T47D (cell line): ENCODE data around the gene TXNDC11.
"Not testable (repeated sequence)": the region's sequence is repeated elsewhere in the genome, so short reads cannot be mapped to it uniquely, and the experiment has no call there.

ENCODE experiments used
- DNase-seq, 2 experiments: peaks; one replicate each; pipeline versions ENCODE4 v3.0.0 to v3.0.0-alpha.2; 2011 to 2012; ENCODE audit warnings: low read depth in 1 of 2, low spot score in 1 of 2
- JUND ChIP-seq: IDR thresholded peaks from 2 replicates; pipeline ENCODE4 v1.6.1; 2012; ENCODE audit warnings: low read depth
- in situ Hi-C: cut with HindIII; loops from 2 replicates; pipeline ENCODE4 v1.10.0; 2016; ENCODE audit warnings: low sequenced_read_pairs, low pct_unique_long_range_greater_than_20kb

TXNDC11 gene

DNA sequence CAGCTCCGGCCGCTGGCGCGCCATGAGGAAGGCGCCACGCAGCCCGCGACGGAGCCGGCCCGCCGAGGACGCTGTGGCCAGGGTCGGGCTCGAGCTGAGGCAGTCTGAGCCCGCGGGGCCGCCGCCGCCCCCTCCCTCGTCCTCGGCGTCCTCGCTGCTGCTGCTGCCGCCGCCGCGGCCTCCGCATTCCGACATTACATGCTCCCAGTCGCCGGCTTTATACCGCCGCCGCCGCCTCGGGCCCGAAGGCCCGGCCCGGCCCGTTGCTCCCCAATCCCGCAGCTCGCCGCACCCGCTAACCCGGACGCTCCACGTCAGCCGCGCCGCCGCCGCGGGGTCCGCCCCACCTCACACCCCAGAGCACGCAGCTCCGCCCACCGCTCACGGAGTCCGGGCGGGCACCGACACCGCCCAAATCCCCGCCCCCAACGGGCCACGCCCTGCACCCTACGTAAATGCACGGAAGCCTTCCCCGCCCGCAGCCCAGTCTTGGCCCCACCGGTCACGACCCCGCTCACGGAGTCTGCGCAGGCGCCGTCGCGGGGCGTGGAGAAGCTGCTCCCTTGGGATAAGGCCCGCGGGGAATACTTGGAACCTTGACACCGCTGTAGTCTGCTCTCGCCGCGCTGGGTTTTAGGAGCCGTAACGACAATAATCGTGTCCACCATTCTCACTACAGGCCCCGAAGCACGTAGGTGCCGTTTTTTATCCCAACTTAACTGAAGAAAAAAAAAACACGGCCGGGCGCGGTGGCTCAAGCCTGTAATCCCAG, at the start of gene TXNDC11:
Gene TXNDC11, minus strand, starts transcription at position 322 of the 772 bp plus-strand sequence. Its CDS starts 127 bp downstream, at position 195.
- TF ChIP-seq JUND = no peak
- in situ Hi-C loops = no loop called here
- DNase-seq = peak; percentile 87 to 99

GRCh38 chr16:11791144-11791828, 48.6 kb upstream of the TXNDC11 start:
- DNase-seq = no peak
- in situ Hi-C loops = no loop called here
- no peak for TF ChIP-seq JUND

DNA sequence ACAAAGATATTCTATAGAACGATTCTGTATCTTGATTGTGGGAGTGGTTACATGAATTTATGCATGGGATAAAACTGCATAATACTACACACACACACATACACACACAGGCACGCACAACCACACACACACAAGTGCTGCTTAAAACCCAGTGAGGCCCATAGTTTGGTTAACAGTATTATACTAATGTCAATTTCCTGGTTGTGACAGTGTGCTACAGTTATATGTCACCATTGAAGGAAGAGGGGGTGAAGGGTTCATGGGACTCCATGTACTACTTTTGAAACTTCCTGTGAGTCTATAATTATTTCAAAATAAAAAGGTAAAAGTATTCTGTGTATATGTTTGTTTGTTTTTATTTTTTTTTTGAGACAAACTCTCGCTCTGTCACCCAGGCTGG, 46.3 kb upstream of the TXNDC11 start:
- DNase-seq = no peak
- TF ChIP-seq JUND = no peak
- in situ Hi-C loops = no loop called here

- in situ Hi-C loops = not testable (repeated sequence)
Observed at GRCh38 chr16:11784980-11785599, 42.4 kb upstream of the TXNDC11 start.

DNA sequence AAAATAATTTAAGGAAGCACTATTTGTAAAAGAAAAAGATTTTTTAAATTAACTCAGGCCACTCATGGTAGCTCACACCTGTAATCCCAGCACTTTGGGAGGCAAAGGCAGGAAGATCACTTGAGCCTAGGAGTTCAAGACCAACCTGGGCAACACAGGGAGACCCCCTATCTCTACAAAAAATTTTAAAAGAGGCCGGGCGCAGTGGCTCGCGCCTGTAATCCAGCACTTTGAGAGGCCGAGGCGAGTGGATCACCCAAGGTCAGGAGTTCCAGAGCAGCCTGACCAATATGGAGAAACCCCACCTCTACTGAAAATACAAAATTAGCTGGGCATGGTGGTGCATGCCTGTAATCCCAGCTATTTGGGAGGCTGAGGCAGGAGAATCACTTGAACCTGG, 41.7 kb upstream of the TXNDC11 start:
- DNase-seq, in situ Hi-C loops: not testable (repeated sequence)

More at GRCh38 chr16:11784980-11785599, 42.4 kb upstream of the TXNDC11 start:
- DNase-seq = not testable (repeated sequence)

GRCh38 chr16:11784038-11784369, 41.3 kb upstream of the TXNDC11 start:
- TF ChIP-seq JUND = no peak
- in situ Hi-C loops = no loop called here
- no peak for DNase-seq

- in situ Hi-C loops = no loop called here
- TF ChIP-seq JUND = no peak
- DNase-seq = no peak
Observed at GRCh38 chr16:11783319-11784037, 40.8 kb upstream of the TXNDC11 start.

DNA sequence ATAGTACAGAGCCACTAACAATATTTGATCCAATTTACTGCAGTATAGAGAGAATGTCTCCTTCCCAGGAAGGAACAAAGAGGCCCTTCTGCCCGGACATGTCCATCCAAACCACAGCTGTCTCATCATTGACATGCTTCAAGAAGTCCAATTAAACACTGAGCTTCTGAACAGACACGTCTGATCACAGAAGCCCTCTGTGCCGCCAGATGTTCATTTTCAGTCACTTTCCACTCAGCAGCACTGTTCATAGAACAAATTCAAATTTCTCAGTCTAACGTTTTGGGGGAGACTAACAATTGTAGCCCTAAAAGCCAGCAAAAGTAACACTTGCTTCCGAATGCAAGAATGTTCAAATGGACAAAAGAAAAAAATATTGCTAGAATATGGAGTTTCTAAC, 39.1 kb upstream of the TXNDC11 start:
- DNase-seq = no peak
- TF ChIP-seq JUND = no peak

DNA sequence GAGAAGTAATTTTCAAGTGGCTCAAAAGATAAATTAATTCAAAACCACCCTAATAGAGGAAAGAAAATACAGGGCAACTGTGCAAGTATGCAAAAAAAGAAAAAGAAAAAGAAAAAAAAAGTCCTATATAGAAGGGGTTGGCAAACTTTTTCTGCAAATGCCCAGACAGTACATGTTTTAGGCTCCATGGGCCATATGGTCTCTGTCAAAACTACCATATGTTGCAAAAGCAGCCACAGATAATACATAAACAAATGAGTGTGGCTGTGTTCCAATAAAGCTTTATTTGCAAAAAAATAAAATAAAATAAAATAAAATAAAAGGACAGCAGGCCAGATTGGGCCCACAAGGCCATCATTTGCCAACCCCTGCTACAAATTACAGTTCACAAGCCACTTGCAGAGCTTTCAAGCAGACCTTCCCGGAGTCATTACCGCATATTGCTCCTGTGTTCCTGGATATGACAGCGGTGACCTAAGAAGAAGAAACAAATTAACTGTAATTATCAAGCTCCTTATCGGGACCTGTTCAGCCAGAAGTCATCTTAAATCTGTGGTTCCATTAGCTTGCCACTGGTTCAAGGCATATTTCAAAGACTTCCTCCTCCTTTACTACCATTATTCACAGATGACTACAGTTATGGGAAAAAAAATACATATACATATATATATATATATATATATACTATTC, 38.5 kb upstream of the TXNDC11 start:
- DNase-seq = no peak
- TF ChIP-seq JUND = no peak
- in situ Hi-C loops = no loop called here

More for the DNA sequence above, 39.1 kb upstream of the TXNDC11 start:
- in situ Hi-C loops = no loop called here

- in situ Hi-C loops = no loop called here
- no peak for DNase-seq
- TF ChIP-seq JUND = no peak
Observed at GRCh38 chr16:11779074-11779473, 36.4 kb upstream of the TXNDC11 start.

- no peak for DNase-seq
- TF ChIP-seq JUND = no peak
- in situ Hi-C loops = no loop called here
Observed at GRCh38 chr16:11774065-11774626, 31.5 kb upstream of the TXNDC11 start.

DNA sequence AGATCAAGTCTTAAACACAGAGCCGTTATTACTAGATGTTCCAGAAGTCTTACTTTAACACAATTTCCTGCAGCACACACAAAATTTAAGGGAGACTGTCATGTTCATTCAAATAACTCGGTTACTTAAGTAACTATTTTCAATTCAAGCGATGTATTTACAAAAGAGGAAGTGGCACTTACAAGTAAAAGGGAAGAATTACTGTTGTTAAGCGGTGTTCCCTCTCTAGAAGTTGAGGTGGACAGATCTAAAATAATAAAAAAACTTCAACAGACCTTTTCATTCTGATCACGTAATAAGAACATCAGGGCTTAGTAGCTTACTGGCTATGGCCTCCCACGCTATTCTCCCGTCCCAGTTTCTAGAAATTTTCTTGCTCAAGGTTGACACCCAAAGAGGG, 26.2 kb upstream of the TXNDC11 start:
- no peak for DNase-seq
- no peak for TF ChIP-seq JUND
- in situ Hi-C loops = no loop called here
